Body of pancreas (tissue), 4 donors: Measurements from ENCODE around the gene PDLIM1. TPM values are rescaled to one million over a fixed set of nuclear protein-coding genes. Genes with fewer than 3 reads are reported as not detected.

Experiments
- ATAC-seq: fragments of 150-250 bp; one replicate; pipeline ENCODE4 v1.9.1; 2016
- DNase-seq, 4 donors: peaks; one replicate each; pipeline ENCODE4 v3.0.0-alpha.2; 2019
- H3K27ac ChIP-seq, 4 donors: fragments of 200-600 bp; sonication (generic); 1 replicate in 3 of 4; 2 replicates in 1 of 4; pipeline versions ENCODE4 v1.5.1 to v1.6.1; 2016 to 2019; ENCODE audit warnings: mild to moderate bottlenecking in 1 of 4, mixed read lengths in 1 of 4, moderate library complexity in 1 of 4
- H3K27me3 ChIP-seq, 2 donors: fragments of 200-600 bp; sonication (generic); one replicate each; pipeline ENCODE4 v1.6.0; 2016; ENCODE audit warnings: mild to moderate bottlenecking in 1 of 2
- H3K36me3 ChIP-seq, 2 donors: fragments of 200-600 bp; sonication (generic); replicated peaks in 1 of 2; 2 replicates each; pipeline ENCODE4 v1.5.1; 2016; ENCODE audit warnings: low read depth in 2 of 2; ENCODE audit not compliant: insufficient read depth in 1 of 2
- H3K4me1 ChIP-seq: fragments of 200-600 bp; sonication (generic); one replicate; pipeline ENCODE4 v1.6.0; 2016
- H3K4me3 ChIP-seq, 2 donors: fragments of 200-600 bp; sonication (generic); 1 replicate in 1 of 2; 2 replicates in 1 of 2; pipeline ENCODE4 v1.5.1; 2016 to 2019
- H3K9me3 ChIP-seq, 3 donors: fragments of 200-600 bp; sonication (generic); 1 replicate in 2 of 3; 2 replicates in 1 of 3; pipeline ENCODE4 v1.5.1; 2016
- POLR2A ChIP-seq, 3 donors: fragments of 450-650 bp; IDR thresholded peaks; one replicate each; pipeline ENCODE4 v1.6.1; 2016; ENCODE audit warnings: antibody characterized with exemption in 3 of 3, mild to moderate bottlenecking in 2 of 3
- WGBS, 2 donors: methylation state at CpG; one replicate each; pipeline ENCODE4 v1.1.5; 2017; 5-methylcytosine and 5-hydroxymethylcytosine counted together
- intact Hi-C: fragments of 100-400 bp; cut with DNase I; formaldehyde crosslinking; loops from one replicate; pipeline ENCODE4 v1.15.1; 2023
- total RNA-seq, 2 donors: library from RNA; depleted of rRNA; stranded (reverse); fragments of >200 nt; gene quantifications; one replicate each; pipeline ENCODE4 v1.1.0, GENCODE V29; 2016
- TF ChIP-seq, protein P1 (sequence below), 7 experiments: fragments of 450-650 bp in 4 of 7; fragments of 200-600 bp in 3 of 7; sonication (generic) in 3 of 7; IDR thresholded peaks; one replicate each; pipeline ENCODE4 v1.5.1; 2016 to 2019; ENCODE audit warnings: antibody characterized with exemption in 7 of 7

The PDLIM1 gene
- total RNA-seq, 2 donors from 2014 or later, result 41.5 to 66.2 TPM

DNA sequence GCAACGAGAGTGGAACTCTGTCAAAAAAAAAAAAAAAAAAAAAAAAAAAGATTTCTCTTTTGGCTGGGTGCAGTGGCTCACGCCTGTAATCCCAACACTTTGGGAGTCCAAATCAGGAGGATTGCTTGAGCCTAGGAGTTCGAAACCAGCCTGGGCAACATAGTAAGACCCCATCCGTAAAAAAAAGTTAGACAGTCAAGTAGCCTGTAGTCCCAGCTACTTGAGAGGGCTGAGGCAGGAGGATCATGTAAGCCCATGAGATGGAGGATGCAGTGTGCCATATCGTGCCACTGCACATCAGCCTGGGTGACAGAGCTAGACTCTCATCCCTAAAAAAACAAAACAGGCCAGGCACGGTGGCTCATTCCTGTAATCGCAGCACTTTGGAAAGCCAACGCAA lies 25.2 kb downstream of the PDLIM1 start:
- WGBS, 2 donors, result 96 to 97% methylated on average over 8 of the region's 8 CpGs
- TF ChIP-seq POLR2A (IDR thresholded peaks at IDR 0.05), result no peak
- TF ChIP-seq, protein P1, sequence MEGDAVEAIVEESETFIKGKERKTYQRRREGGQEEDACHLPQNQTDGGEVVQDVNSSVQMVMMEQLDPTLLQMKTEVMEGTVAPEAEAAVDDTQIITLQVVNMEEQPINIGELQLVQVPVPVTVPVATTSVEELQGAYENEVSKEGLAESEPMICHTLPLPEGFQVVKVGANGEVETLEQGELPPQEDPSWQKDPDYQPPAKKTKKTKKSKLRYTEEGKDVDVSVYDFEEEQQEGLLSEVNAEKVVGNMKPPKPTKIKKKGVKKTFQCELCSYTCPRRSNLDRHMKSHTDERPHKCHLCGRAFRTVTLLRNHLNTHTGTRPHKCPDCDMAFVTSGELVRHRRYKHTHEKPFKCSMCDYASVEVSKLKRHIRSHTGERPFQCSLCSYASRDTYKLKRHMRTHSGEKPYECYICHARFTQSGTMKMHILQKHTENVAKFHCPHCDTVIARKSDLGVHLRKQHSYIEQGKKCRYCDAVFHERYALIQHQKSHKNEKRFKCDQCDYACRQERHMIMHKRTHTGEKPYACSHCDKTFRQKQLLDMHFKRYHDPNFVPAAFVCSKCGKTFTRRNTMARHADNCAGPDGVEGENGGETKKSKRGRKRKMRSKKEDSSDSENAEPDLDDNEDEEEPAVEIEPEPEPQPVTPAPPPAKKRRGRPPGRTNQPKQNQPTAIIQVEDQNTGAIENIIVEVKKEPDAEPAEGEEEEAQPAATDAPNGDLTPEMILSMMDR (IDR thresholded peaks at IDR 0.05), result no peak
- Histone ChIP-seq H3K9me3 (no peaks in the 10 kb centered on the region), H3K27ac (peak overlapping the region in 1 of 4 donors; percentile 78), H3K36me3 (peaks cover 4% of the 10 kb centered on the region in 2 donors), H3K4me1 (peaks cover 43% of the 10 kb centered on the region), H3K27me3 (no peaks in the 10 kb centered on the region), H3K4me3 (no peak overlapping the region)
- DNase-seq (no peak), ATAC-seq (no peak)
- intact Hi-C loops, result no loop called here

DNA sequence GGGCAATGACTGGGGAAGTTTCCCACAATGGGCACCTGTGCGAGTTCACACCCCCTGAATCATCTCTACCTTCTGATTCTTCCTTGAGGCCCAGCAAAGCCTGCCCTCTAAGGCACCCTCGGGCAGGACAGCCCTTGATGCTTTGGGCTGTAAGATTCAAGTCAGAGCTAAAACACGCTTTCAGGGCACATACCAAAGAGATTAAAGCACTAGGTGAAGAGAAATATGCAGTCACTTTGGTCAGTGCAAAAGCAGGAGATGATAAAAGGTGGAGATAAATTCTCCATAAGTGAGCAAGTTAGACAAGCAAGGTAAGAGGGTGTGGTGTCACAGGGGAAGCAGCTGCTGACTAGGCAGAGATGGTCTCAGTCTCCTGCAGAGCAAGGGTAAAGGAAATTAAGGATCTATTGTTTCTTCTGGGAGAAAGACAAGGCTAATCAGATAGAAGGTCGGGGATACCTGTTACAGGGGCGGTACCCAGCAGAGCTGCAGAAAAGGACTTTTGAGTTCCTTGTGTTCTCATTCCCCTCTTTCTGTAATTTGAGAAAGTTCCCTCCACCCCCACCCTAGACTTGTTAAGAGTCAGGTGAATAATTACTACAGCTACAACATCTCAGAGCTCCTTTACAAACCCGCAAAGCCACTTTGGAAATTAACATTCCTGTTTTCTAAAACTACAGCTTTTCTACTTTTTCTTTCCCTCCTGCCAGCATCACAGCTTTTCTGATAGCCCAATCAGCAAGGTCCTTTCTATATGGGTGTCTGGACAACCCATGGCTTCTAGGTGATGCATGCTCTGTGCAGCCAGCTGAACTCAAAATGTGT lies 26.4 kb downstream of the PDLIM1 start:
- intact Hi-C loops, result no loop called here
- peaks cover 46% of the 10 kb centered on the region for H3K4me1 ChIP-seq
- TF ChIP-seq, protein P1 (IDR thresholded peaks at IDR 0.05), result no peak
- no peak for TF ChIP-seq POLR2A (IDR thresholded peaks at IDR 0.05)
- H3K36me3 ChIP-seq, result peaks cover 4% of the 10 kb centered on the region in 2 donors
- no peak overlapping the region for H3K27ac ChIP-seq
- no peaks in the 10 kb centered on the region for H3K9me3 ChIP-seq
- H3K27me3 ChIP-seq, result no peaks in the 10 kb centered on the region
- no peak overlapping the region for H3K4me3 ChIP-seq
- no peak for DNase-seq
- ATAC-seq, result no peak
- WGBS, 2 donors, result 73 to 74% methylated on average over 5 to 6 of the region's 6 CpGs

DNA sequence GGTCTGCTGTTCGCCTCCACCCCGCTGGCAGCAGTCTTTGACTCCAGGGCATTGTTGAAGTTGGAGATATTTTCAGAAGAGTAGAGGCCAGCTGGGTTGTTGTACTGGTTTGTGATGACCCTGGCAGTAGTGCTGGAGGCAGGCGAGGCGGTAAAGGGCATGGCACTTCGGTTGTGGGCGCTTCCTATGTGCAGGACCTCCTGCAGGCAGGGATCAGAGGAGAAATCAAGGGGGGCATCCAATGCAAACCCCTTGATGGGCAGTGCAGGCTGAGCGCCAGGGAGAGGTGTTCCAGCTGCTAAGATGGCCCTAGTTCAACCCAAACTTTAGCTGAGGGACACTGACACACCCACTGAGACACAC lies 27.0 kb downstream of the PDLIM1 start:
- Histone ChIP-seq H3K4me1 (peaks cover 43% of the 10 kb centered on the region), H3K27ac (no peak overlapping the region), H3K27me3 (no peaks in the 10 kb centered on the region), H3K9me3 (no peaks in the 10 kb centered on the region), H3K36me3 (peaks cover 4% of the 10 kb centered on the region in 2 donors), H3K4me3 (no peak overlapping the region)
- intact Hi-C loops, result no loop called here
- DNase-seq (no peak), ATAC-seq (no peak)
- WGBS, 2 donors, result 80 to 81% methylated on average over 7 of the region's 7 CpGs
- TF ChIP-seq, protein P1 (IDR thresholded peaks at IDR 0.05), result no peak
- no peak for TF ChIP-seq POLR2A (IDR thresholded peaks at IDR 0.05)

DNA sequence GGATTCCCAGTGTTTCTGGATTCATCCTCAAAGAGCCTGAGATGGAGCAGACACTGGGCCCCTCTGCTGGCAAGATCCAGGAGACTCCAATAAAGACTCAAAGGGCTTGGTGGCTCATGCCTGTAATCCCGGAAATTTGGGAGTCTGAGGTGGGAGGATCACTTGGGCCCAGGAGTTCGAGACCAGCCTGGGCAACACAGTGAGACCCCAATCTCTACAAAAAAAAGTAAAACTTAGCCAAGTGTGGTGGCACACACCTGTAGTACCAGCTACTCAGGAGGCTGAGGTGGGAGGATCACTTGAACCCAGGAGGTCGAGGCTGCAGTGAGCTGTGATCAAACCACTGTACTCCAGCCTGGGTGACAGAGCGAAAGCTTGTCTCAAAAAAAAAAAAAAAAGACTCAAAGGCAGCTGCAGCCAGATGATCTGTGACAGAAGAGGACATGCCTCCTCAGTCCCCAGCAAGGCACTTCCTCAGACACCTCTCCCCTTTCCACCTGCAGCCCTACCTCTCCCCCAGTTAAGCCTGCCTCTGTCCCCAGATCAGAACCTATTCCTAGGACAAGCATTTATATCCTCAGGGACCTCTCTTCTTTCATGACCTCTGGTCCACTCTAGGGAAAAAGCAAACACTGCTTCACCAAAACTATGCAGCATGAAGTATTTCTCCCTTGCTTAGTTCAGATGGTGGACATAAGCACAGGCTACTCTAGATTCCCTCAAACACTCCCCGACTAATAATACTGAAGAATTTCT lies 27.9 kb downstream of the PDLIM1 start:
- ATAC-seq (no peak), DNase-seq (no peak)
- intact Hi-C loops, result no loop called here
- H3K9me3 ChIP-seq, result no peaks in the 10 kb centered on the region
- H3K27me3 ChIP-seq, result no peaks in the 10 kb centered on the region
- no peak overlapping the region for H3K27ac ChIP-seq
- TF ChIP-seq, protein P1 (IDR thresholded peaks at IDR 0.05), result no peak
- no peak for TF ChIP-seq POLR2A (IDR thresholded peaks at IDR 0.05)
- H3K4me1 ChIP-seq, result peaks cover 34% of the 10 kb centered on the region
- H3K4me3 ChIP-seq, result no peak overlapping the region
- H3K36me3 ChIP-seq, result peaks cover 4 to 5% of the 10 kb centered on the region in 2 donors
- 58 to 77% methylated on average over 3 to 5 of the region's 5 CpGs for WGBS, 2 donors
